ENCODE results near the gene CDH5. TPM values are rescaled to one million over a fixed set of nuclear protein-coding genes. Genes with fewer than 3 reads are reported as not detected.
"Not testable (repeated sequence)": the region's sequence is repeated elsewhere in the genome, so short reads cannot be mapped to it uniquely, and the experiment has no call there.

Gene CDH5
- total and polyA plus RNA-seq, 10 donors, result 6.7 to 62.7 (median 40.2) TPM

GRCh38 chr16:66447491-66447890, 81.0 kb downstream of the CDH5 start:
- Histone ChIP-seq H3K27ac (no peak overlapping the region), H3K4me3 (no peak overlapping the region), H3K4me1 (no peaks in the 10 kb centered on the region), H3K9me3 (no peaks in the 10 kb centered on the region), H3K36me3 (no peaks in the 10 kb centered on the region), H3K27me3 (replicated peaks in 1 of 7) (peaks cover 0 to 13% (median 0%) of the 10 kb centered on the region in 7 donors)
- peak; percentile 31 for DNase-seq
- intact Hi-C loops (cut with DNase I; ENCODE audit: low total_unique reads), result no loop called here
- TF ChIP-seq POLR2AphosphoS5 (IDR thresholded peaks at IDR 0.05) (no peak), POLR2A (IDR thresholded peaks at IDR 0.05) (no peak)
- TF ChIP-seq, protein P1, sequence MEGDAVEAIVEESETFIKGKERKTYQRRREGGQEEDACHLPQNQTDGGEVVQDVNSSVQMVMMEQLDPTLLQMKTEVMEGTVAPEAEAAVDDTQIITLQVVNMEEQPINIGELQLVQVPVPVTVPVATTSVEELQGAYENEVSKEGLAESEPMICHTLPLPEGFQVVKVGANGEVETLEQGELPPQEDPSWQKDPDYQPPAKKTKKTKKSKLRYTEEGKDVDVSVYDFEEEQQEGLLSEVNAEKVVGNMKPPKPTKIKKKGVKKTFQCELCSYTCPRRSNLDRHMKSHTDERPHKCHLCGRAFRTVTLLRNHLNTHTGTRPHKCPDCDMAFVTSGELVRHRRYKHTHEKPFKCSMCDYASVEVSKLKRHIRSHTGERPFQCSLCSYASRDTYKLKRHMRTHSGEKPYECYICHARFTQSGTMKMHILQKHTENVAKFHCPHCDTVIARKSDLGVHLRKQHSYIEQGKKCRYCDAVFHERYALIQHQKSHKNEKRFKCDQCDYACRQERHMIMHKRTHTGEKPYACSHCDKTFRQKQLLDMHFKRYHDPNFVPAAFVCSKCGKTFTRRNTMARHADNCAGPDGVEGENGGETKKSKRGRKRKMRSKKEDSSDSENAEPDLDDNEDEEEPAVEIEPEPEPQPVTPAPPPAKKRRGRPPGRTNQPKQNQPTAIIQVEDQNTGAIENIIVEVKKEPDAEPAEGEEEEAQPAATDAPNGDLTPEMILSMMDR (IDR thresholded peaks at IDR 0.05 in 8 of 11, conservative IDR thresholded peaks at IDR 0.05 in 3 of 11), result no peak

DNA sequence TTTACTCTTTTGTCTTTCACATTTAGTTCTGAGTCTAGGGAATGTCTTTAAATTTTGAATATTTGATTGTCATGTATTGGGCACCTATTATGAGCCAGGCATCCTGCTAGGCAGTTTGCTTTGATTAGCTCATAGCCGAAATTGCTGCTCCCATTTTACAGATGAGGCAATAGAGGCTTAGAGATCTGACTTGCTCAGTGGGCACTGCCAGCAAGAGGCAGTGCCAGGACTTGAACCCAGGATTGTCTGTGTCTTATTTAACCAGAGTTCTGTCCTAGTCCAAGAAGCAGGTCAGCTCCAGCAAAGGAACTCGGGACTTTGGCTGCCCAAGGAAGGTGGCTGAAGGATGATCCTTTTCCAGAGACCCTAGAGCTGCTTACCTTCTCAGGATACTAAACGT, 85.1 kb downstream of the CDH5 start:
- WGBS, 5 donors, result 70 to 91% (median 86%) methylated on average over 3 of the region's 3 CpGs
- no peaks in the 10 kb centered on the region for H3K36me3 ChIP-seq
- no peak for DNase-seq
- no peaks in the 10 kb centered on the region for H3K4me1 ChIP-seq
- intact Hi-C loops (cut with DNase I; ENCODE audit: low total_unique reads), result no loop called here
- TF ChIP-seq, protein P1 (IDR thresholded peaks at IDR 0.05 in 8 of 11, conservative IDR thresholded peaks at IDR 0.05 in 3 of 11), result no peak
- TF ChIP-seq POLR2AphosphoS5 (IDR thresholded peaks at IDR 0.05) (no peak), POLR2A (IDR thresholded peaks at IDR 0.05) (no peak)
- H3K9me3 ChIP-seq, result no peaks in the 10 kb centered on the region
- H3K4me3 ChIP-seq, result no peak overlapping the region
- no peaks in the 10 kb centered on the region for H3K27me3 ChIP-seq (replicated peaks in 1 of 7)
- H3K27ac ChIP-seq, result no peak overlapping the region

GRCh38 chr16:66453230-66453629, 86.7 kb downstream of the CDH5 start:
- intact Hi-C loops (cut with DNase I; ENCODE audit: low total_unique reads); H3K4me3 ChIP-seq; H3K27ac ChIP-seq; H3K4me1 ChIP-seq; H3K27me3 ChIP-seq (replicated peaks in 1 of 7); H3K36me3 ChIP-seq; H3K9me3 ChIP-seq; DNase-seq: not testable (repeated sequence)
- WGBS, 5 donors, result 79 to 93% (median 85%) methylated on average over 1 of the region's 1 CpG

Other genes starting within 250 kb of the CDH5 start
- gene BEAN1, start 60.6 kb downstream of the CDH5 start, total RNA-seq, result under 1 TPM in 4 of 7 donors, not detected in 3; 0.21 to 0.68 (median 0.45) TPM
- gene BEAN1, start 60.6 kb downstream of the CDH5 start, polyA plus RNA-seq, result under 1 TPM; 0.30 to 0.42 (median 0.30) TPM
- 10 to 100 TPM; 21.3 to 56.6 (median 40.1) TPM for gene TK2, start 183.4 kb downstream of the CDH5 start, total RNA-seq
- gene TK2, start 183.4 kb downstream of the CDH5 start, polyA plus RNA-seq, result 10 to 100 TPM in 1 of 3 donors, 1 to 10 TPM in 2; 8.3 to 19.8 (median 9.2) TPM
- 100 to 1,000 TPM in 3 of 7 donors, 10 to 100 TPM in 4; 65.5 to 132 (median 76.8) TPM for gene CKLF, start 185.9 kb downstream of the CDH5 start, total RNA-seq
- gene CKLF, start 185.9 kb downstream of the CDH5 start, polyA plus RNA-seq, result 10 to 100 TPM; 61.9 to 76.2 (median 74.7) TPM
- 10 to 100 TPM in 4 of 7 donors, 1 to 10 TPM in 3; 1.4 to 19.0 (median 10.7) TPM for gene CMTM1, start 199.7 kb downstream of the CDH5 start, total RNA-seq
- gene CMTM1, start 199.7 kb downstream of the CDH5 start, polyA plus RNA-seq, result 1 to 10 TPM in 1 of 3 donors, under 1 TPM in 2; 0.15 to 1.3 (median 0.33) TPM
- 10 to 100 TPM in 4 of 7 donors, 1 to 10 TPM in 3; 3.3 to 54.6 (median 12.1) TPM for gene CMTM2, start 212.8 kb downstream of the CDH5 start, total RNA-seq
- gene CMTM2, start 212.8 kb downstream of the CDH5 start, polyA plus RNA-seq, result 1 to 10 TPM in 2 of 3 donors, under 1 TPM in 1; 0.70 to 8.7 (median 5.8) TPM
- 10 to 100 TPM; 37.6 to 53.1 (median 41.9) TPM for gene CMTM3, start 238.0 kb downstream of the CDH5 start, total RNA-seq
- gene CMTM3, start 238.0 kb downstream of the CDH5 start, polyA plus RNA-seq, result 10 to 100 TPM; 16.2 to 25.0 (median 23.4) TPM